Mucosa of descending colon (tissue), 3 donors: ENCODE results near the gene TAOK3. TPM values are rescaled to one million over a fixed set of nuclear protein-coding genes. Genes with fewer than 3 reads are reported as not detected.
"Not testable (repeated sequence)": the region's sequence is repeated elsewhere in the genome, so short reads cannot be mapped to it uniquely, and the experiment has no call there.

Experiments
- ATAC-seq: fragments of 200-7000 bp; cut with Tn5 transposase; one replicate; pipeline ENCODE4 v1.9.1; 2020; ENCODE audit warnings: mild to moderate bottlenecking, moderate library complexity
- DNase-seq, 3 donors: peaks; one replicate each; pipeline ENCODE4 v3.0.0-alpha.2; 2020
- H3K36me3 ChIP-seq: fragments of 200-600 bp; one replicate; pipeline ENCODE4 v1.8.0; 2021; ENCODE audit warnings: low read depth, mild to moderate bottlenecking
- H3K4me1 ChIP-seq: fragments of 200-600 bp; one replicate; pipeline ENCODE4 v1.8.0; 2021; ENCODE audit warnings: low read depth, mild to moderate bottlenecking
- H3K4me3 ChIP-seq: fragments of 200-600 bp; one replicate; pipeline ENCODE4 v1.8.0; 2021; ENCODE audit warnings: mild to moderate bottlenecking
- H3K9me3 ChIP-seq: fragments of 200-600 bp; one replicate; pipeline ENCODE4 v1.8.0; 2021; ENCODE audit warnings: mild to moderate bottlenecking
- CTCF ChIP-seq: fragments of 200-600 bp; IDR thresholded peaks from one replicate; pipeline ENCODE4 v1.8.0; 2022; ENCODE audit warnings: antibody characterized with exemption, mild to moderate bottlenecking
- intact Hi-C, 2 donors: fragments of 100-400 bp; cut with DNase I in 1 of 2; cut with micrococcal nuclease in 1 of 2; formaldehyde crosslinking; loops; one replicate each; pipeline versions ENCODE4 v1.11.0 to v1.11.1; 2022; cut with DNase I, micrococcal nuclease
- long read RNA-seq, 2 donors: library from polyadenylated mRNA; unstranded; transcript quantifications; one replicate each; pipeline ENCODE4 v2.0.0, GENCODE V29; 2019 to 2021
- total RNA-seq, 3 donors: library from RNA; stranded (reverse); fragmentation: NEBNext Ultra II Directional in 2 of 3; extraction: Animal tissue kit (Norgen Biotek cat#: 25700) in 2 of 3; gene quantifications; one replicate each; pipeline versions ENCODE4 v1.2.1 to v1.2.4, GENCODE V29; 2021 to 2023
- donor health status: DM: no; HTN: no; CAD: no; lungs with moderate emphysema.
- donor health status: DM: no; HTN: no; CAD: no.
- donor health status: DM: no; HTN: yes; CAD: no.

Gene TAOK3
- total RNA-seq: 10 to 100 TPM; 49.5 to 72.3 (median 52.8) TPM
- long read RNA-seq, donor 1, full-length matches to known transcripts: 23 of 48 reads
- long read RNA-seq, donor 1, partial matches to known transcripts: 13 of 48 reads
- long read RNA-seq, donor 1, other reads (novel, unspliced or antisense): 12 of 48 reads
- long read RNA-seq, donor 2, full-length matches to known transcripts: 6 of 39 reads
- long read RNA-seq, donor 2, partial matches to known transcripts: 27 of 39 reads
- long read RNA-seq, donor 2, other reads (novel, unspliced or antisense): 6 of 39 reads

DNA sequence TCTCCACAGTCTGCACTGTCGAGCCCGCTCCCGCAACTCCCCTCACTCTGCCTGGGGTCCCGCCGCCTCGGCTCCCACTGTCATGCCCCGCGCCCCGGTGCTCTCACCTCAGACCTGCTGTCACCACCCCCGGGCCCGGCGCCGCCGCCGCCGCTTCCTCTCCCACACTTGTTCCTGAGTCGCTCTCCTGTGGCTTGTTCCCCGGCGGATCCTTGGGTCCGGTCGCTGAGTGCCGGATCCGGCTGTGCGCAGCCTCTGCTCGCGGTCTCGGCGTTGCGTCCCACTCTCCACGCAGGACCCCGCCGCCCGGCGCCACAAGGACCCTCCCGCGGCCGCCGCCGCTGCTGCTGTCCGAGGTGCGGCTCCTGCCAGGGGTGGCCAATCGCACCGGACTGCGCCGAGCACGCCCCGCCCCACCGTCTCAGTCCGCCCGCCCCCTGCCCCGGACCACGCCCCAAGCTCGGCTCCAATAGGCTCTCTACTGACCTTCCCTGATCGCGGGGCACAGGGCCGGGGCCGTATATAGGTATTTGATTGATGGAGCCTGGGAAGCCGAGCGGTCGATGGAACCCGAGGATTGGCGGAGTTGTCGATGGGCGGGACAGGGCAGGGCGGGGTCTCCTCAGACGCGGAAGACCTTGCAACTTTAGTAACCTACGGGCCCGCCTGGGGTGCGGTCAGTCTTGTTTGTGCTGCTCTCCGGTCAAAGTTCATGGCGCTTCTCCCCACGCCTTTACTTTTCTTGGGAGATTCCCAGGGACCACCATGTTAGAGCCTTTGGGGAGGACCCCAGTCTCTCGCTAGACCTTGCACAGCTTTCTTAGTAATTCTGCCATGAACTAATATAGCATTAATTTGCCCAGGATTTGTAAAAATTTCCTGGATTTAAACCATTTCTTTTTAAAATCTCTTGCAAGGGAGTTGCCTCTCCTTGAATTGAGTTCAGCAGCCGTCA is at the start of gene TAOK3:
TAOK3 (minus strand) TSS at position 367 of the 955 bp plus-strand sequence. CDS start 117,340 bp downstream, outside the sequence.
- no peak for TF ChIP-seq CTCF

GRCh38 chr12:118420673-118421072 is 48.0 kb upstream of the TAOK3 start:
- intact Hi-C loops: no loop called here
- no peak for TF ChIP-seq CTCF

More for the DNA sequence above, at the start of gene TAOK3:
- intact Hi-C loops: loop anchor here in 1 of 2 donors (10.0 kb wide), 1 partner anchor 188 kb away; no protein-coding TSS in a partner anchor
- Histone ChIP-seq H3K4me3 (peak within 1 kb of the TSS; percentile 70), H3K4me1 (peaks cover 24% of the 10 kb centered on the region), H3K36me3 (no peaks in the 10 kb centered on the region), H3K9me3 (no peaks in the 10 kb centered on the region)
- peak; percentile 98 to 100 (median 98) for DNase-seq
- ATAC-seq: peak; percentile 92

DNA sequence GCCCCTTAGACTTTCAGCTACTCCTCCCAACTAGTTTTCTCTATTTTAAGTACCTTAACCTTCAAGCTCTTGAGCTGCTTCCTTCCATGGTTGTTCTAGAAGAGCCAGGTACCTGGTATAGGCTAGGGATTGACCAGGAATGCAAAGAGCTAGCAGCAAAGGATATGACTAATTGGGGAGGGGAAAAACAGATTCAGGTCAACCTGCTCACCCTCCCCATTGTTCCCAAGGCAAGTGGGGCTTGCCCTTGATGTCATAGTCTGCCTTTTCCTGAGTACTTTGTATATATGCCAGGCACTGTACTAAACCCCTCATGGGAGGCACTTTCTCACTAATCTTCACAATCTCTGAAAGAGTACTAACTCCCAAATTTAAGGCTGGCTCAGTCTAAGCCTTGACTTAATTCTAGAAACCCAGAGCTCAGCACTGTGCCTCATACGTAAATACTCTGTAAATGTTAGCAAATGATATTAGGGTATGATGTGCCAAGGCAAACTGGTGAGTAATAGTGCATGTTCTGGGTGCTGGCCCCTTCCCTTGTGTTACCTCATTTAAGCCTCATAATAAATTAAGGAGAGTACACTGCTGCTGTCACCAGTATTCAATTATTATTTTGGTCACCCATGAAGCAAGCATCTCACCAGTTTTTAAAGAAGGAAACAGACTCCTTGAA is 45.8 kb upstream of the TAOK3 start:
- Histone ChIP-seq H3K9me3 (no peaks in the 10 kb centered on the region), H3K4me1 (no peaks in the 10 kb centered on the region), H3K36me3 (no peaks in the 10 kb centered on the region), H3K4me3 (no peak overlapping the region)
- TF ChIP-seq CTCF: no peak
- ATAC-seq: no peak
- no peak for DNase-seq
- intact Hi-C loops: no loop called here

More at GRCh38 chr12:118420673-118421072, 48.0 kb upstream of the TAOK3 start:
- H3K4me1 ChIP-seq: no peaks in the 10 kb centered on the region
- H3K36me3 ChIP-seq: no peaks in the 10 kb centered on the region
- DNase-seq (no peak), ATAC-seq (no peak)
- H3K4me3 ChIP-seq: no peak overlapping the region
- H3K9me3 ChIP-seq: no peaks in the 10 kb centered on the region

DNA sequence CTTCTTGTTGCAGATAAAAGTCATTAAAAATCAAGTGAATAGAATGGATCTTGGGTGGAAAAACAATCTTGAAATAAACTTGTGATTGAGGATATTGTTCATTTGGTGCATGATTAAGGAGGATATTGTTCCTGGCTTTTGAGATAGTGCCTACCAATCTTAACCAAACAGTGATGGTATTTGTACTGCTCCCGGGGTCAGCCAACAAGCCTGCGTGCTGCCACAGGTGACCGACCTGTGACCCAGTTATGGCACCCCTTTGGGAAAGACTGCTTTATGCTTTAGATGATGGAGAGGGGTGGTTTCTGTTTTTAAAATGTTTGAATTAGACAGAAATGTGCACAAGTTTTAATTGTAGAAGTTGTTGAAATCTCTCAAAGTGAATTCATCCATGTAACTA is 45.2 kb upstream of the TAOK3 start:
- no peak for TF ChIP-seq CTCF
- H3K9me3 ChIP-seq: no peaks in the 10 kb centered on the region
- intact Hi-C loops: no loop called here
- no peaks in the 10 kb centered on the region for H3K4me1 ChIP-seq
- H3K36me3 ChIP-seq: no peaks in the 10 kb centered on the region
- H3K4me3 ChIP-seq: no peak overlapping the region
- DNase-seq (no peak), ATAC-seq (no peak)

- ATAC-seq (peak; percentile 69), DNase-seq (peak in 1 of 3 donors; percentile 18)
- Histone ChIP-seq H3K9me3 (no peaks in the 10 kb centered on the region), H3K4me1 (no peaks in the 10 kb centered on the region), H3K4me3 (no peak overlapping the region), H3K36me3 (peaks cover 3% of the 10 kb centered on the region)
- intact Hi-C loops: no loop called here
- TF ChIP-seq CTCF: no peak
Observed at GRCh38 chr12:118409834-118410233, 37.1 kb upstream of the TAOK3 start.

DNA sequence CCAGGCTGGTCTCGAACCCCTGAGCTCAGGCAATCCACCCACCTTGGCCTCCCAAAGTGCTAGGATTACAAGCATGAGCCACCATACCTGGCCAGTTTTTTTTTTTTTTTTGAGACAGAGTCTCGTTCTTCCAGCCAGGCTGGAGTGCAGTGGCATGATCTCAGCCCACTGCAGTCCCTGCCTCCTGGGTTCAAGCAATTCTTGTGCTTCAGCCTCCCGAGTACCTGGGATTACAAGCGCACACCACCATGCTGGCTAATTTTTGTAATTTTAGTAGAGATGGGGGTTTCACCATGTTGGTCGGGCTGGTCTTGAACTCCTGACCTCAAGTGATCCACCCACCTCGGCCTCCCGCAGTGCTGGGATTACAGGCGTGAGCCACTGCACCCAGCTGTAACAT is 35.5 kb upstream of the TAOK3 start:
- H3K4me3 ChIP-seq, H3K36me3 ChIP-seq, intact Hi-C loops, H3K4me1 ChIP-seq, DNase-seq, H3K9me3 ChIP-seq, ATAC-seq: not testable (repeated sequence)
